GM21528 (cell line): Measurements from ENCODE around the gene STKLD1.
"Not testable (repeated sequence)": the region's sequence is repeated elsewhere in the genome, so short reads cannot be mapped to it uniquely, and the experiment has no call there.

Source experiments
- ATAC-seq: cut with Tn5 transposase; IDR thresholded peaks from one replicate; pipeline ENCODE4 v1.9.1; 2021; ENCODE audit warnings: mild to moderate bottlenecking, moderate library complexity; ENCODE audit not compliant: unreplicated experiment, low FRiP score

The STKLD1 gene

GRCh38 chr9:133375724-133376654 lies at the start of gene STKLD1, which contains the start of gene SURF4:
Gene STKLD1 (plus strand): TSS chr9:133376366. CDS start chr9:133376474, 108 bp downstream.
Gene SURF4 (minus strand): TSS chr9:133376060. CDS start chr9:133375969, 91 bp downstream.
- ATAC-seq: peak; percentile 85

GRCh38 chr9:133327021-133327420 lies 49.1 kb upstream of the STKLD1 start:
- not testable (repeated sequence) for ATAC-seq

DNA sequence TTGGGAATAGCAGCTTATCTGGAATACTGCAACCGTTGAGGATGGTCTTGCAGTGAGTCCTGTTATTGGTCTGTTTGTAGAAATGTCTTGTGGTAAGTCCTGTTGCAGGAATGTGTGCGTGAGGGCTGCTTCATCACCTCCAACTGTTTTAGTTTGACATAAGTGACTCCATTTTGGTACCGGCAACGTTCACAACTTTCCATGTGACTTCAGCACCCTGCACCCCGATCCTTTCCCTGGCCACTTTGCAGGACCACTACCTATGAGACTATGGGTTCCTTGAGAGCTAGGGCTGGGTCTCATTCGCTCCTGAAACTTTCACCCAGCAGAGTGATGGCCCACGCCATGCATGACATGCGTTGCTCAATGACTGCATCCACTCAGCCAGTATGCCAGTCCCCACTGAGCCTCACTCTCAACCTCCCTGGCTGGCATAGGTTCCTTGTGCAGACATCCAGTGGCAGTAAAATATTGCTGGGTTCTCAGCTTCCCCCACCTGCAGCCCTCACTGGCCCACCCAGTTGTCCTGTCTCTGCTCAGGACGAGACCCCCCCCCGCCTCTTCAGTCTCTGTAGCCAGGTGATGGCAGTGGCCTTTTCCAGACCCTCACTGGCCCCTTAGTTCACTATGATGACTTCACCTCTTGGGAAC lies 48.2 kb upstream of the STKLD1 start:
- ATAC-seq: no peak

GRCh38 chr9:133329306-133330156 lies 46.6 kb upstream of the STKLD1 start:
- ATAC-seq: not testable (repeated sequence)

GRCh38 chr9:133331221-133331620 lies 44.9 kb upstream of the STKLD1 start:
- ATAC-seq: no peak

GRCh38 chr9:133331641-133332380 lies 44.4 kb upstream of the STKLD1 start:
- no peak for ATAC-seq

- no peak for ATAC-seq
Observed at GRCh38 chr9:133332381-133332730, 43.8 kb upstream of the STKLD1 start.

GRCh38 chr9:133333011-133333410 lies 43.2 kb upstream of the STKLD1 start:
- no peak for ATAC-seq

DNA sequence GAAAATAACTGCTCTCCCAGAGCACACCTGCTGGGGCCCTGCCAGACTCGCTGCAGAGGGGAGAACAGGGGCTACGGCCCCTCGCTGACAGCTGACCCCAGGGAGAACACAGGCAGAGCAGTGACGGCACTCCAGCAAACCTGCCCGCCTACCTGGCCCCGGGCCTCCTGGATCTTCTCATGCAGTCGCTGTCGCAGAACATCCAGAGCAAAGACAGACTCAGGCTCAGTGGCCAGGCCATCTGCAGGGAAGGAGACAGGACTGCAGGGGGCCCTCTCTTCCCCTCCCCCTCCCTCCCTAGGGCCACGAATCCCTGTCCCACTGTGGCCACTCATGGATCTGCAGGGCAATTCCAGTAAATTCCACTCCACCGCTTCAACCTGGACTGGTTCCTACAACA lies 42.6 kb upstream of the STKLD1 start:
- no peak for ATAC-seq

DNA sequence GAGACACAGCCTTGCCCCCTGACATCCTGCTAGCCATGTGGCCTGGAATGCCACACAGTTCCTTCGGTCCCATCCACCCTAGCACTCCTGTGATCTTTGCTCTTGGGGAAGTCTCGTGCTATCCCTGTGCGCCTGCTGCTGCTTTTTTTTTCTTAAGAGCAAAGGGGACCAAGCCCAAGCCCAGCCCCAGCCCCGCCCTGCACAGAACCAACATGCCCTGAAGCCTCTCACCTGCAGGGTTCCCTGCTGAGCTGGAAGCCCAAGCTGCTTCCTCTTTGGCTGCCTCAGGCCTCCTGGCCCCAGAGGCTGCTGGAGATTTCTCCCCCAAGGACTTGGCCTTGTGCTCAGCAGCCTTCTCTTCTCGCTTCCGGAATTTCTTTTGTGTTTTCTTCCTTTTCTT lies 42.0 kb upstream of the STKLD1 start:
- no peak for ATAC-seq

DNA sequence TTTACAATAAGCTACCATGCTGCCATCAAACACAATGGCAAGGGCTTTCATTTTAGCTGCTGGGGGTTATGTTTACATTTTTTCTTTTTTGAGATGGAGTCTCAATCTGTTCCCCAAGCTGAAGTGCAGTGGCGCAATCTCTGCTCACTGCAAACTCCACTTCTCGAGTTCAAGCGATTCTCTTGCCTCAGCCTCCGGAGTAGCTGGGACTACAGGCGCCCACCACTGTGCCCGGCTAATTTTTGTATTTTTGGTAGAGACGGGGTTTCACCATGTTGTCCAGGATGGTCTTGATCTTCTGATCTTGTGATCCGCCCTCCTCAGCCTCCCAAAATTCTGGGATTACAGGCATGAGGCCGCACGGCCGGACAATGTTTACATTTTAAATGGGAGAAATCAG lies 41.3 kb upstream of the STKLD1 start:
- not testable (repeated sequence) for ATAC-seq

DNA sequence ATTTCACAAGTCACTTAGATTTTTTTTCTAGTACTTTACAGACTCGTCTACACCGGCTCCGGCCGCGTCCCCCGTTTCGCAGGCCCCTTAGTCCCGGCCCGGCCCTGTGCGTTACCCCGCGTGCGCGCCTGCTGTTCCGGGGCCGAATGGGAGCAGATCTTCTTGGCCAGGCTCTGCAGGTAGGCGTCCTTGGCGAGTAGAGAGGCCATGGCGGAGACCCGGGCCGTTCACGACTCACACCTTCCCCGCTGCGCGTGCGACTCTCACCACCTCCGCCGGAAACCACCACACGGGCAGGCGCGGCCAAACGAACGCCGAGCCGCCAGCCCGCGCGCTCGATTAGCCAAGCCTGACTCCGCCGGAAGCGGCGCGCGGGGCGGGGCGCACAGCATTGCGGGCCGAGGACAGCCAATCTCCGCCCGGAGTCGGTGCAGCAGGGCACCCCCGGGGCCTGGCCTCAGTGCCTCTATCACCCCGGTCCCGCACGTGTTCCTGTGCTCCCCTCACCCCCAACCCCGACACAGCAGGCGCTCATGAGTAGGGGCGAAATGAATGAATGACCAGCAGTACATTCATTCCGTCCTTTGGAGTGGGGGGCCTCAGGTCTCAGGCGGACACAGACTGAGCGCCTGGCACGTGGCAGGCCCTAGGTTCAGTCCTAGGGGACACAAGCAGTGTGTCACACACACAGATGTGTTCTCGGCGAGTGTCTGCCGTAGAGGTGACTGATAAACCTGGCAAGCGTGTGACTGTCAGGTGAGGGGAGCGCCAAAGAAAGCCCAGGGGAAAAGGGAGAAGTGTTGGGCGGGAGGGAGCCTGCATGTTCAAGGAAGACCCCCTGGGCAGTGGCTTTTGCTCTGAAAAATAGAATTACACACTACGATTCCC lies 40.0 kb upstream of the STKLD1 start, which contains the start of gene SURF6:
TSS of gene SURF6 (minus strand) at position 265 of the 888 bp plus-strand sequence. CDS start at position 209, 56 bp downstream.
- ATAC-seq: peak; percentile 75

DNA sequence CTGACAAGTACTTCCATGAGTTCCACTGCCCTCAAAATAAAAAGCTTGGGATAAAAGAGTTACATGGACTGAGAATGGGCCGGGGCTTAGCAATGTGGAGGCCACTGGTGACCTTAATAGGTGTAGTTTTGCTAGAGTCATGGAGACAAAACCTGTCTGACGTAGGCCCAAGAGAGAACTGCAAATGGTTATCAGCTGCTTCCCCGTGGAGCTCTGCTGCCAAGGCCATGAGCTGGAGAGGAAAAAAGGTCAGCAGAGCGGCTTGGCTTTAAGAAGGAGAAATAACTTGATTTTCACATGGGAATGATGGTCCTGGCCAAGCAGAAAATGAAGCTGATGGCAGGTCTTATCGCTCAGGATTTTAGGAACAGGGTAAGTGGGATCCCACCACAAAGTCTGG lies 36.5 kb upstream of the STKLD1 start:
- ATAC-seq: no peak

- ATAC-seq: no peak
Observed at GRCh38 chr9:133340256-133340655, 35.9 kb upstream of the STKLD1 start.

DNA sequence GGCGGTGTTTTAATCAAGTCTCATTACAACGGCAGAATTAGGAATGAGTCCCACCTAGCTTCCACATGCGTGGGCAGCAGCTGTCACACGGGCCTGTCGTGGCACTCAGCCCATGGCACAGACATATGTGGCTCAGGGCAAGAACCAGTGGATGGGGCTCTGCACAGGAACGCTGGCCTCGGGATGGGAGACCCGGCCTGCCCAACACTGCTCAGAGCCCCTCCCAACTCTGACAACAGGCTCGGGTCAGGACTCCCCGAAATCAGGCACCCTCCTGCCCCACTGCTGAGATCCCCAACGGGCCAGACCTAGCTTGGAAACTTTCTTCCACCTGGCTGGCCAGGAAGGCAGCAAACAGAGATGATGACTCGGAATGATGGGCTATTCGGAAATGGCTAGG lies 35.2 kb upstream of the STKLD1 start:
- no peak for ATAC-seq

DNA sequence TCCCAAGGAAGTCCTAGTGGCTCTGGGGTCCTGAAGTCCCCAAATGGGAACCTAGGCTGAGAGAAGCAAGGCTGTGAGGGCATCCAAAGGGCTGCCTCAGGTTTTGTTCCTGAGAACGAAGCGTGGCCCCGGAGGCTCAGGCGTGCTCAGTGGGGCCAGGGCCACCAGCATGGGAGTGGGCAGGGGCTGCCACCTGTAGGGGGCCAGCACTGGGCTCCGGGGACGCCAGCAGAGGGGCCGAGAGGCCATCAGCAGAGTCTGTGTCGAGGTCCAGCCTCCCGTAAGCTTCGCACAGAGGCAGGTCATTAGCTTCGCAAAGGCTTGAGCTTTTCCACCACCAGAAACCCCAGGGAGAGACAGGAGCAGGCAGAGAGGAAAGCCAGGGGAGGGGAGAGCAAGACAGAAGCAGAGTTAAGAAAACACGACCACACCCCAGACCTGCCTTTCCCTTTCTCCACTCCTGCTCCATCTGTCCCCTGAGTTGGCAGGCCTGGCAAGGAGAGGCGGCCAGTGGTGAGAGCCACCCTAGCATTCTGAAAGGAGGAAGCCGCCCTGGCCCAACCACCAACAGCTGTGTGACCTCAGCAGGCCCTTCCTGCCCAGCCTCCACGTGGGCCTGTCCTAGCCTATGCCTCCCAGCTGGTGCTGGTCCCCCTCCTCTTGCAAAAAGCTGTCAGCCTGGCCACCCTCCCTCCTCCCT lies 34.6 kb upstream of the STKLD1 start:
- no peak for ATAC-seq

DNA sequence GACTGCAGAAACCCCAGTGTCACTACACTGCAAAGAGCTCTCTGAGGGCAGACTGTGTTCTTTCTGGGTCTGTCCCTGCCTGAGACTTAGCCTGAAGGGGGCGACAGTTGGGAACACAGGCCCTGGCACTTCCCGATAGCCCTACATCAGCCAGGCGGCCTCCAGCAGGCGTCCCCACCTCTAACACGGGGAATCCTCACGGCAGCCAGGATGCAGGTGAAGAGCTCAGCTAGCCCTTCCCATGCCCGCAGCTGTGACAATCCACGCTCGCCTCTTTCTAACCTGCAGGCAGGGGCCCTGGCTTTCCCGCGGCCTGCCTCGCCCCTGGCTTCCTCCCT lies 34.1 kb upstream of the STKLD1 start:
- ATAC-seq: no peak

DNA sequence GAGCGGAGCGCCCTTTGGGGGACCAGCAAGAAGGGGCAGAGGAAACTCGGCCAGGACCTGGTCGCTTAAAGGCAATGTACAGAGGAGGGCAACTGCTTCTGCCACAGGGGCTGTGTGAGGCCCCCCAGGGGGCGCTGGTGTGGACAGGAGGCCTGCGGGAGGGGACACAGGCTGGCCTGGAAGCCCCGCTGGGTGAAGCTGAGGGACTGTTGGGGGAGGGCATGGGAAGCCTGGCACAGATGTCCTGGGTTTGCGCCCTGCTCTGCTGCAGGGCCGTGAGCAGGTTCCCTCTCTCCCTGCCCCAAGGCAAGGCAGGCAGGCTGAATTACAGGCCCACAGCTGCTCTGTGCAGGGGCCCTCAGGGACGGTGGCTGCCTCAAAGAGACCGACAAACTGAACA lies 33.6 kb upstream of the STKLD1 start:
- ATAC-seq: no peak

GRCh38 chr9:133344071-133344470 lies 32.1 kb upstream of the STKLD1 start:
- ATAC-seq: no peak
